OCI-LY3 (cell line): ENCODE results near the gene OSCP1.

Source experiments
- EZH2phosphoT487 ChIP-seq: fragments of 200-600 bp; shearing (Covaris generic); IDR thresholded peaks from 2 replicates; pipeline ENCODE4 v1.6.1; 2018; ENCODE audit warnings: antibody characterized with exemption, mixed run types, low read depth
- TF ChIP-seq, protein P1 (sequence below): fragments of 200-600, 300-600 bp; sonication (generic); IDR thresholded peaks from 2 replicates; pipeline ENCODE4 v1.5.1; 2014; ENCODE audit warnings: antibody characterized with exemption, low read length, low read depth

DNA sequence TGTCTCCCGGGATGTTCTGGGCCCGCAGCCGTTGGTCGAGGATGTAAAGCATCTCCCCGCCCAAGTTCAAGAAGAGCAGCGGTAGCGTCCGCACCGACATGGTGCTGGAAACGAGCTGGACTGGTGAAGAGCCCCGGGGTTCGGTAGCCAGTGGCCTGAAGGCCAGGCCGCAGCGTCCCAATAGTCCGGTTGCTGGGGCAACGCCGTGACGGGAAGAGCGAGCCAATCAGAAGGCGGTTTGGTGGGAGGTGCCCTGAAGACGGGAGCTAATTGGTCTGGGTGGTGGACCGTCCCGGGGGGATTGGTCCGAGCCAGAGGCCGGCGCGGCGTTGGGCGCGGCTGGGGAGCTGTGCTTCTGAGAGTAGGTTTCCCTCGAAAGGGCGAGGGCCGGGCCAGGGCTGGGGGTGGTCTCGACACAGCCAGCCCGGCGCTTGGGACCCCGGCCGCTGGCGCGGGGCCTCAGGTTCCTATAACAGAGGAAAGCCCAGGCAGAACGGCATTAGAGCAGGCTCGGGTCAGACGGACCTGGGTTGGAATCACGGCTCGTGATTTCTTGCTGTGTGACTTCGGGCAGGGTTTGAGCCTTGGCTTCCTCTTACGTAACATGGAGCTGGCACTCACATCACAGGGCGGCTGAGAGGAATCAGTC lies at the start of gene OSCP1:
- TF ChIP-seq, protein P1, sequence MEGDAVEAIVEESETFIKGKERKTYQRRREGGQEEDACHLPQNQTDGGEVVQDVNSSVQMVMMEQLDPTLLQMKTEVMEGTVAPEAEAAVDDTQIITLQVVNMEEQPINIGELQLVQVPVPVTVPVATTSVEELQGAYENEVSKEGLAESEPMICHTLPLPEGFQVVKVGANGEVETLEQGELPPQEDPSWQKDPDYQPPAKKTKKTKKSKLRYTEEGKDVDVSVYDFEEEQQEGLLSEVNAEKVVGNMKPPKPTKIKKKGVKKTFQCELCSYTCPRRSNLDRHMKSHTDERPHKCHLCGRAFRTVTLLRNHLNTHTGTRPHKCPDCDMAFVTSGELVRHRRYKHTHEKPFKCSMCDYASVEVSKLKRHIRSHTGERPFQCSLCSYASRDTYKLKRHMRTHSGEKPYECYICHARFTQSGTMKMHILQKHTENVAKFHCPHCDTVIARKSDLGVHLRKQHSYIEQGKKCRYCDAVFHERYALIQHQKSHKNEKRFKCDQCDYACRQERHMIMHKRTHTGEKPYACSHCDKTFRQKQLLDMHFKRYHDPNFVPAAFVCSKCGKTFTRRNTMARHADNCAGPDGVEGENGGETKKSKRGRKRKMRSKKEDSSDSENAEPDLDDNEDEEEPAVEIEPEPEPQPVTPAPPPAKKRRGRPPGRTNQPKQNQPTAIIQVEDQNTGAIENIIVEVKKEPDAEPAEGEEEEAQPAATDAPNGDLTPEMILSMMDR = no peak
- TF ChIP-seq EZH2phosphoT487 = no peak
